Measurements from ENCODE around the gene SBF2.

The SBF2 gene

GRCh38 chr11:10325277-10326011, 31.4 kb upstream of the SBF2 start:
- Histone ChIP-seq H3K4me3 (ENCODE audit: low read length) (no peak overlapping the region), H3K27ac (ENCODE audit: low read depth, low read length) (no peak overlapping the region), H3F3A (ENCODE audit: control insufficient read depth, insufficient read depth) (no peaks in the 10 kb centered on the region), H3K9me2 (replicated peaks; ENCODE audit: control insufficient read depth, low read length) (no peaks in the 10 kb centered on the region), H3K36me3 (ENCODE audit: control insufficient read depth, low read length) (no peaks in the 10 kb centered on the region), H3K4me2 (ENCODE audit: low read length) (no peak overlapping the region), H3K79me2 (ENCODE audit: control insufficient read depth, low read length) (no peaks in the 10 kb centered on the region), H3K4me1 (ENCODE audit: control insufficient read depth, low read length) (peaks cover 8% of the 10 kb centered on the region; the same call in 1 of the 2 replicates), H3K9me3 (ENCODE audit: control insufficient read depth, insufficient read depth, low read length) (no peaks in the 10 kb centered on the region), H3K27me3 (ENCODE audit: control insufficient read depth, low read length) (peaks cover 38% of the 10 kb centered on the region), H4K20me1 (ENCODE audit: control insufficient read depth, insufficient read depth, low read depth, low read length) (no peaks in the 10 kb centered on the region)
- TF ChIP-seq EZH2phosphoT487 (IDR thresholded peaks at IDR 0.05; ENCODE audit: borderline replicate concordance, low read length), result no peak
- no peak for TF ChIP-seq CTCF (IDR thresholded peaks at IDR 0.05; ENCODE audit: low read depth, low read length, poor library complexity, severe bottlenecking)

GRCh38 chr11:10324474-10324873, 30.5 kb upstream of the SBF2 start:
- Histone ChIP-seq H3K79me2 (ENCODE audit: control insufficient read depth, low read length) (no peaks in the 10 kb centered on the region), H4K20me1 (ENCODE audit: control insufficient read depth, insufficient read depth, low read depth, low read length) (no peaks in the 10 kb centered on the region), H3K27me3 (ENCODE audit: control insufficient read depth, low read length) (peaks cover 38% of the 10 kb centered on the region), H3K36me3 (ENCODE audit: control insufficient read depth, low read length) (no peaks in the 10 kb centered on the region), H3K9me2 (replicated peaks; ENCODE audit: control insufficient read depth, low read length) (no peaks in the 10 kb centered on the region), H3K4me3 (ENCODE audit: low read length) (no peak overlapping the region), H3K4me1 (ENCODE audit: control insufficient read depth, low read length) (peaks cover 8% of the 10 kb centered on the region; the same call in 1 of the 2 replicates), H3K4me2 (ENCODE audit: low read length) (no peak overlapping the region), H3K9me3 (ENCODE audit: control insufficient read depth, insufficient read depth, low read length) (no peaks in the 10 kb centered on the region), H3F3A (ENCODE audit: control insufficient read depth, insufficient read depth) (no peaks in the 10 kb centered on the region), H3K27ac (ENCODE audit: low read depth, low read length) (no peak overlapping the region)
- TF ChIP-seq CTCF (IDR thresholded peaks at IDR 0.05; ENCODE audit: low read depth, low read length, poor library complexity, severe bottlenecking) (no peak), EZH2phosphoT487 (IDR thresholded peaks at IDR 0.05; ENCODE audit: borderline replicate concordance, low read length) (no peak)

GRCh38 chr11:10323793-10324170, 29.8 kb upstream of the SBF2 start:
- H3K9me2 ChIP-seq (replicated peaks; ENCODE audit: control insufficient read depth, low read length), result no peaks in the 10 kb centered on the region
- H3K4me1 ChIP-seq (ENCODE audit: control insufficient read depth, low read length), result peaks cover 8% of the 10 kb centered on the region; the same call in 1 of the 2 replicates
- H3F3A ChIP-seq (ENCODE audit: control insufficient read depth, insufficient read depth), result no peaks in the 10 kb centered on the region
- TF ChIP-seq EZH2phosphoT487 (IDR thresholded peaks at IDR 0.05; ENCODE audit: borderline replicate concordance, low read length), result no peak
- TF ChIP-seq CTCF (IDR thresholded peaks at IDR 0.05; ENCODE audit: low read depth, low read length, poor library complexity, severe bottlenecking), result no peak
- H3K4me3 ChIP-seq (ENCODE audit: low read length), result no peak overlapping the region
- no peaks in the 10 kb centered on the region for H3K9me3 ChIP-seq (ENCODE audit: control insufficient read depth, insufficient read depth, low read length)
- H3K27ac ChIP-seq (ENCODE audit: low read depth, low read length), result no peak overlapping the region
- H4K20me1 ChIP-seq (ENCODE audit: control insufficient read depth, insufficient read depth, low read depth, low read length), result no peaks in the 10 kb centered on the region
- H3K79me2 ChIP-seq (ENCODE audit: control insufficient read depth, low read length), result no peaks in the 10 kb centered on the region
- H3K4me2 ChIP-seq (ENCODE audit: low read length), result no peak overlapping the region
- H3K27me3 ChIP-seq (ENCODE audit: control insufficient read depth, low read length), result peaks cover 38% of the 10 kb centered on the region
- no peaks in the 10 kb centered on the region for H3K36me3 ChIP-seq (ENCODE audit: control insufficient read depth, low read length)
